GM18951 (cell line): ENCODE results near the gene DCC.

Source experiments
- POLR2A ChIP-seq: IDR thresholded peaks from 4 replicates; pipeline ENCODE4 v1.6.1; 2011; ENCODE audit warnings: mild to moderate bottlenecking; ENCODE audit not compliant: insufficient read length, insufficient read depth; ENCODE audit errors: extremely low read depth
- in situ Hi-C: fragments of 300-500 bp; cut with MboI; formaldehyde crosslinking; loops from one replicate; pipeline ENCODE4 v1.12.0; 2022; ENCODE audit warnings: low sequenced_read_pairs, mixed read lengths, inconsistent platforms; ENCODE audit not compliant: unreplicated experiment

Gene DCC

DNA sequence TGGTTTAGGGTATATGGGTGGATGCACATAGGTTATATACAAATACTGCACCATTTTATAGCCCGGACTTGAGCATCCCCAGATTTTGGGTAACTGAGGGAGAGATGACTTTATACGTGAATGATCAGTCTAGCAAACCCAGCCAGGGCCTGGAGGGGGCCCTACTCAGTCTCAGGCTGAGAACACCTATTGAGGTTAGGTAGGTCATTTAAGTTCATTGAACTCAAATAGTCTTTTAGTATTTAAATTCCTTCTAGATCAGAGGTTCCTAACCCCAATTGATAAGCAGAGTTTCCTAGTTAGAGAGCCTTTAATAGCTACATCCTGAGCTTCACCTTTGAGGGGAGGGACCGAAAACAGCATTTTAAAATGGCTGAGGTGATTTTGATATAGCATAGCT, 487.0 kb downstream of the DCC start:
- in situ Hi-C loops, result no loop called here

DNA sequence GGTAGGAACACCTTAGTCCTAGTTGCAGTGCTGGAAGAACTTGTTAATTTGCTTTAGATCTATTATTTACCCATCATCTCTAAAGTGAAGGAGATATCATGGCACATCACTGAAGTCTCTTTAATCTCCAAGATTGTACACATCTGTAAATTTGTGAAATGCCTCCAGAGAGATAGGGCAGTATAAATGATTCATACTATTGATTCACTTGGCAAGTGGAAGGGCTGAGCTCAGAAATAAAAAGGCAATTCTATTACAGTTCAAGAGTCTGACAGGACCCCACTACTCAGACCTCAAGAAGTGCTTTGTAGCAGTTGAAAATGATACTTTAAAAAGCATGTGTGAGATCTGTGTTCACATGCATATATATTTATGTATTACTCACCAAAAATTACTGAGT, 489.3 kb downstream of the DCC start:
- no peak for TF ChIP-seq POLR2A
- in situ Hi-C loops, result no loop called here

More for the DNA sequence above, 487.0 kb downstream of the DCC start:
- TF ChIP-seq POLR2A, result no peak

- in situ Hi-C loops, result no loop called here
- no peak for TF ChIP-seq POLR2A
Observed at GRCh38 chr18:52829876-52830405, 489.9 kb downstream of the DCC start.

DNA sequence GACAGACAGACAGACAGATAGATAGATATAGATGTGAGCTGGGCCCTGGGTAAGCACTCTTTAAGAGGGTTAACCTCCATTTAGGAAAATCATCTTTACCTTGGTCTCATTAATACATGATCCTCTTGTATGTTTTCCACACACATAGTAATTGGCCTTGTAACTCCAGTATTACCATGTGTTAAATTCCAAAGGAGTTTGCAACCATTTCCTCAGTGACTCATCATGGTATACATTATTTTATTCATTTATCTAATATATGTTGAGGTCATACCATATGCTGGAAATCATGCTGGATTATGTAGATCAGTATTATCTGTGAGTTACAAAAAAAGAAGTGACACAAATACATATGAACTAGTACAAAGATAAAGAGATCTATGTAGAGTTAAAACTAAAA, 504.3 kb downstream of the DCC start:
- TF ChIP-seq POLR2A, result no peak
- in situ Hi-C loops, result no loop called here

GRCh38 chr18:52845036-52845435, 505.0 kb downstream of the DCC start:
- no peak for TF ChIP-seq POLR2A
- in situ Hi-C loops, result no loop called here

DNA sequence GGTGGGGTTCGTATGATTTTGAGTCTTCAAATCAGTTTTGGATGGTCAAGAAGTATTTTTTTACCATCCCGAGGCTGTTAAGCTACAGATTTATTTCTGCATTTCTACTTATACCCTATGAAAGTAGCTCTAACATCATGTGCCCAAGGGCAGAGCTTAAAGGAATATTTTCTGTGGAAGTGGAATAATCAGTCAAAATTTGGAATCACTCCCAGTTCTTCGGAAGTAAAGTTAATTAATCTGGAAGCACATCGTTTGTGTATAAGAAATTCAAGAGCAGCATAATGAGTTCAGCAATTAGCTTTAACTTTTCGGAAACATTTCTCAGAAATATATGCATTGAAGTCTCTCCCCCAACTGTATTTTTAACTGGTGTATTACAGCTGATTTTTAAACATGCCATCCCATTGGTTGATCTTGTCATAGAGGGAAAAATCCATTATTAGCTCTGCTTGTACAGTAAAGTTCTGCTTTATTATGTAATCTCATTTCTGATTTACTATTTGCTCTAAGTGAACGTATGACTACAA, 510.1 kb downstream of the DCC start:
- no peak for TF ChIP-seq POLR2A
- in situ Hi-C loops, result no loop called here

- in situ Hi-C loops, result no loop called here
- no peak for TF ChIP-seq POLR2A
Observed at GRCh38 chr18:52861558-52861957, 521.6 kb downstream of the DCC start.

- in situ Hi-C loops, result no loop called here
- no peak for TF ChIP-seq POLR2A
Observed at GRCh38 chr18:52869349-52869923, 529.4 kb downstream of the DCC start.

- in situ Hi-C loops, result no loop called here
- no peak for TF ChIP-seq POLR2A
Observed at GRCh38 chr18:52869942-52870907, 530.2 kb downstream of the DCC start.

- no peak for TF ChIP-seq POLR2A
Observed at GRCh38 chr18:52874774-52875173, 534.8 kb downstream of the DCC start.

GRCh38 chr18:52875725-52876124, 535.7 kb downstream of the DCC start:
- no peak for TF ChIP-seq POLR2A
- in situ Hi-C loops, result no loop called here

More at GRCh38 chr18:52874774-52875173, 534.8 kb downstream of the DCC start:
- in situ Hi-C loops, result no loop called here

DNA sequence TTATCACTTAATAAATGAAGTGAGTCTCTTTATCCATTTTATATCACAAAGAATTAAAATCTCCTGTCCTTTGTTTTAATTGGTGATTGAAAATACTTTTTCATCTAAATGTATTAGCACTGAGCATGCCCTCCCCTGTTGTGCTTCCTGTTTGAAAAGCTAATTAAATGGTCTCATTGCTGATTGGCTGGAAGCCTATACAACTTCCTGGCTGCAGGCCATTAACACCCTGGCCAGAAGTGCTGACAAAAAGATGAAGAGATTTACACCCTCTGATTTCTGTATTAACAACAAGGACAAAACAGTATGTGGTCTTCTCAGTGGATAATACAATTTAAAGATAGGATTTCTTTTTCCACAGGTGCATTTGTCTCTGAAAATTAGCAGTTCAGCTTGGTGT, 548.0 kb downstream of the DCC start:
- in situ Hi-C loops, result no loop called here
- TF ChIP-seq POLR2A, result no peak

GRCh38 chr18:52894801-52895200, 554.8 kb downstream of the DCC start:
- no peak for TF ChIP-seq POLR2A
- in situ Hi-C loops, result no loop called here
